H1 (cell line): ENCODE data around the gene SLC26A9. TPM values are rescaled to one million over a fixed set of nuclear protein-coding genes. Genes with fewer than 3 reads are reported as not detected.

ENCODE experiments used
- CTCF ChIA-PET: fragments of 300-600 bp; sonication (Branson Sonifier 250); formaldehyde crosslinking; loops from one replicate; lab custom pipeline; 2021; ENCODE audit not compliant: partially characterized antibody; lab: Charles Lee
- POLR2A ChIA-PET: fragments of 300-600 bp; sonication (Branson Sonifier 250); formaldehyde crosslinking; loops from one replicate; lab custom pipeline; 2021; ENCODE audit warnings: inconsistent platforms; ENCODE audit not compliant: partially characterized antibody; lab: Charles Lee
- DNase-seq, 2 experiments: peaks; one replicate each; pipeline versions ENCODE4 v3.0.0 to v3.0.0-alpha.2; 2010 to 2022; ENCODE audit warnings: low spot score in 2 of 2, low read depth in 1 of 2, mixed read lengths in 1 of 2
- FAIRE-seq: peaks from 2 replicates; lab custom pipeline; 2011; peaks lifted over from hg19 to GRCh38; lab: Jason Lieb, UNC
- H2AFZ ChIP-seq: 2 replicates; pipeline ENCODE4 v1.8.1; 2012; ENCODE audit warnings: low read length, inconsistent platforms
- H2AK5ac ChIP-seq: 2 replicates; pipeline ENCODE4 v1.6.1; 2013; ENCODE audit warnings: low read depth, low read length
- H2BK120ac ChIP-seq: replicated peaks from 2 replicates; pipeline ENCODE3; 2013; ENCODE audit warnings: low read depth, low read length, inconsistent platforms
- H2BK12ac ChIP-seq: 2 replicates; pipeline ENCODE4 v1.6.1; 2013; ENCODE audit warnings: low read depth, low read length
- H2BK15ac ChIP-seq: 2 replicates; pipeline ENCODE4 v1.6.1; 2013; ENCODE audit warnings: low read length
- H2BK20ac ChIP-seq: 2 replicates; pipeline ENCODE4 v1.6.1; 2013; ENCODE audit warnings: low read length
- H2BK5ac ChIP-seq: 2 replicates; pipeline ENCODE4 v1.6.1; 2013; ENCODE audit warnings: low read depth, low read length
- H3K14ac ChIP-seq: 2 replicates; pipeline ENCODE4 v1.6.1; 2013; ENCODE audit warnings: inconsistent platforms; ENCODE audit not compliant: insufficient read length
- H3K18ac ChIP-seq: 2 replicates; pipeline ENCODE4 v1.6.1; 2013; ENCODE audit warnings: low read length; ENCODE audit errors: extremely low read depth
- H3K23ac ChIP-seq: 2 replicates; pipeline ENCODE4 v1.6.1; 2013; ENCODE audit warnings: inconsistent platforms; ENCODE audit not compliant: insufficient read length
- H3K23me2 ChIP-seq: 2 replicates; pipeline ENCODE4 v1.6.1; 2013; ENCODE audit warnings: low read depth, low read length
- H3K27ac ChIP-seq: 2 replicates; pipeline ENCODE4 v1.6.1; 2011; ENCODE audit warnings: low read depth, low read length, inconsistent platforms
- H3K27me3 ChIP-seq, 4 experiments: replicated peaks in 1 of 4; 1 replicate in 1 of 4; 2 replicates in 3 of 4; pipeline versions ENCODE4 v1.6.1 to v1.8.1; 2011 to 2013; ENCODE audit warnings: low read length in 3 of 4, mild to moderate bottlenecking in 3 of 4, inconsistent platforms in 2 of 4, mixed read lengths in 2 of 4, moderate library complexity in 1 of 4; ENCODE audit not compliant: control insufficient read depth in 3 of 4, insufficient read depth in 3 of 4; ENCODE audit errors: extremely low read depth in 1 of 4
- H3K36me3 ChIP-seq, 4 experiments: 2 replicates each; pipeline versions ENCODE4 v1.6.1 to v1.8.1; 2011 to 2013; ENCODE audit warnings: mild to moderate bottlenecking in 4 of 4, low read length in 3 of 4, moderate library complexity in 2 of 4, control low read depth in 1 of 4, inconsistent platforms in 1 of 4; ENCODE audit not compliant: insufficient read depth in 4 of 4, control insufficient read depth in 2 of 4
- H3K4ac ChIP-seq: replicated peaks from 2 replicates; pipeline ENCODE3; 2013; ENCODE audit warnings: low read length, low read depth, mixed read lengths, inconsistent platforms; ENCODE audit not compliant: insufficient read length
- H3K4me1 ChIP-seq, 4 experiments: replicated peaks in 1 of 4; 1 replicate in 1 of 4; 2 replicates in 3 of 4; pipeline versions ENCODE4 v1.6.1 to v1.8.1; 2011 to 2013; ENCODE audit warnings: low read length in 3 of 4, inconsistent platforms in 2 of 4, mixed read lengths in 1 of 4; ENCODE audit not compliant: insufficient read depth in 4 of 4, control insufficient read depth in 3 of 4
- H3K4me2 ChIP-seq, 2 experiments: 2 replicates each; pipeline versions ENCODE4 v1.6.1 to v1.8.1; 2011 to 2013; ENCODE audit warnings: low read depth in 2 of 2, low read length in 2 of 2, control low read depth in 1 of 2, inconsistent platforms in 1 of 2, mild to moderate bottlenecking in 1 of 2; ENCODE audit not compliant: insufficient read depth in 1 of 2
- H3K4me3 ChIP-seq, 4 experiments: fragments of 200-600, 300-600 bp in 1 of 4; sonication (generic), shearing (Covaris generic), sonication (Bioruptor Twin) in 1 of 4; 2 replicates each; pipeline versions ENCODE4 v1.5.1 to v1.8.1; 2011 to 2016; ENCODE audit warnings: low read length in 4 of 4, low read depth in 3 of 4, control low read depth in 2 of 4, inconsistent platforms in 2 of 4, mild to moderate bottlenecking in 2 of 4, mixed read lengths in 1 of 4, moderate library complexity in 1 of 4; ENCODE audit not compliant: insufficient read depth in 2 of 4; ENCODE audit errors: extremely low read depth in 1 of 4
- H3K56ac ChIP-seq: replicated peaks from 2 replicates; pipeline ENCODE3; 2013; ENCODE audit warnings: low read depth, mild to moderate bottlenecking, mixed read lengths, low read length, inconsistent platforms; ENCODE audit not compliant: insufficient read length
- H3K79me1 ChIP-seq: 2 replicates; pipeline ENCODE4 v1.6.1; 2013; ENCODE audit warnings: low read depth, low read length, control low read depth
- H3K79me2 ChIP-seq, 2 experiments: 2 replicates each; pipeline versions ENCODE4 v1.6.1 to v1.8.1; 2012 to 2013; ENCODE audit warnings: low read length in 2 of 2, mild to moderate bottlenecking in 2 of 2, inconsistent platforms in 1 of 2; ENCODE audit not compliant: insufficient read depth in 2 of 2, control insufficient read depth in 1 of 2
- H3K9ac ChIP-seq, 4 experiments: replicated peaks in 1 of 4; 1 replicate in 1 of 4; 2 replicates in 3 of 4; pipeline versions ENCODE4 v1.6.1 to v1.8.1; 2011 to 2013; ENCODE audit warnings: low read depth in 3 of 4, low read length in 3 of 4, control low read depth in 2 of 4, mild to moderate bottlenecking in 2 of 4, moderate library complexity in 2 of 4, inconsistent platforms in 1 of 4; ENCODE audit errors: extremely low read depth in 1 of 4
- H3K9me3 ChIP-seq, 2 experiments: 2 replicates each; pipeline versions ENCODE4 v1.6.1 to v1.8.1; 2012 to 2013; ENCODE audit warnings: mild to moderate bottlenecking in 2 of 2, moderate library complexity in 2 of 2, control low read depth in 1 of 2, inconsistent platforms in 1 of 2, low read depth in 1 of 2, low read length in 1 of 2, mixed read lengths in 1 of 2; ENCODE audit not compliant: insufficient read depth in 2 of 2
- H4K20me1 ChIP-seq, 2 experiments: replicated peaks in 1 of 2; 2 replicates each; pipeline versions ENCODE3 to v1.8.1; 2011 to 2013; ENCODE audit warnings: inconsistent platforms in 2 of 2, low read length in 2 of 2, mild to moderate bottlenecking in 1 of 2; ENCODE audit not compliant: insufficient read depth in 2 of 2, control insufficient read depth in 1 of 2
- H4K5ac ChIP-seq: 2 replicates; pipeline ENCODE4 v1.6.1; 2013; ENCODE audit warnings: low read length, low read depth, mixed read lengths, inconsistent platforms; ENCODE audit not compliant: insufficient read length
- H4K8ac ChIP-seq: 2 replicates; pipeline ENCODE4 v1.8.0; 2013; ENCODE audit warnings: mild to moderate bottlenecking, moderate library complexity, low read length, inconsistent platforms; ENCODE audit not compliant: insufficient read depth; ENCODE audit errors: extremely low read depth
- H4K91ac ChIP-seq: replicated peaks from 2 replicates; pipeline ENCODE3; 2013; ENCODE audit warnings: low read length, mixed read lengths, inconsistent platforms; ENCODE audit not compliant: insufficient read length
- BCL11A ChIP-seq, 2 experiments: IDR thresholded peaks; one replicate each; pipeline ENCODE4 v1.6.1; 2011; ENCODE audit warnings: low read depth in 2 of 2, low read length in 2 of 2, mild to moderate bottlenecking in 2 of 2
- JUND ChIP-seq: IDR thresholded peaks from 2 replicates; pipeline ENCODE4 v1.6.1; 2011; ENCODE audit warnings: mild to moderate bottlenecking, improper control_type of control experiment, low read length
- MAFK ChIP-seq: IDR thresholded peaks from 2 replicates; pipeline ENCODE4 v1.6.1; 2012; ENCODE audit warnings: low read depth, mild to moderate bottlenecking, improper control_type of control experiment, low read length
- NRF1 ChIP-seq: IDR thresholded peaks from 2 replicates; pipeline ENCODE4 v1.6.1; 2011; ENCODE audit warnings: mild to moderate bottlenecking, low read depth, low read length, improper control_type of control experiment
- POU5F1 ChIP-seq: IDR thresholded peaks from 2 replicates; pipeline ENCODE4 v1.6.1; 2011; ENCODE audit warnings: low read depth, mild to moderate bottlenecking, low read length, moderate library complexity
- SIX5 ChIP-seq: IDR thresholded peaks from 2 replicates; pipeline ENCODE4 v1.6.1; 2011; ENCODE audit warnings: mild to moderate bottlenecking, low read depth, low read length
- TAF1 ChIP-seq: IDR thresholded peaks from 2 replicates; pipeline ENCODE4 v1.6.1; 2011; ENCODE audit warnings: mild to moderate bottlenecking, low read depth, low read length
- TEAD4 ChIP-seq: IDR thresholded peaks from 2 replicates; pipeline ENCODE4 v1.6.1; 2012; ENCODE audit warnings: low read depth, low read length, inconsistent platforms, mixed read lengths
- USF2 ChIP-seq: IDR thresholded peaks from 2 replicates; pipeline ENCODE4 v1.6.1; 2011; ENCODE audit warnings: low read length, improper control_type of control experiment
- YY1 ChIP-seq: IDR thresholded peaks from 2 replicates; pipeline ENCODE4 v1.6.1; 2011; ENCODE audit warnings: low read depth, mild to moderate bottlenecking, low read length
- WGBS, 2 experiments: shearing (Covaris generic) in 1 of 2; methylation state at CpG; one replicate each; pipeline versions ENCODE4 v1.1.6 to v1.1.7; 2013 to 2015; ENCODE audit warnings: low lambda C conversion rate in 2 of 2, mixed read lengths in 2 of 2, inconsistent platforms in 1 of 2, low coverage in 1 of 2, missing lambda C conversion rate in 1 of 2; ENCODE audit not compliant: insufficient replicate concordance in 2 of 2, insufficient coverage in 1 of 2, insufficient read length in 1 of 2; ENCODE audit errors: extremely low coverage in 1 of 2, missing lambda C conversion rate in 1 of 2; 5-methylcytosine and 5-hydroxymethylcytosine counted together
- polyA plus RNA-seq, 7 experiments: library from polyadenylated mRNA; depleted of rRNA in 3 of 7; stranded (reverse) in 5 of 7; unstranded in 2 of 7; fragments of >200 nt in 5 of 7; fragments of 200-250 nt in 2 of 7; gene quantifications; 1 replicate in 5 of 7; 2 replicates in 1 of 7; 4 replicates in 1 of 7; pipeline versions ENCODE4 v1.2.1 to v1.2.3, GENCODE V29; 2011 to 2013; ENCODE audit warnings: missing spikeins in 2 of 7, mixed read lengths in 2 of 7
- total RNA-seq: library from RNA; stranded (reverse); fragmentation: NEBNext Ultra II Directional; extraction: Animal tissue kit (Norgen Biotek cat#: 25700); gene quantifications from 2 replicates; pipeline ENCODE4 v1.2.1, GENCODE V29; 2021

Gene SLC26A9
- total and polyA plus RNA-seq, 2 of the 8 experiments (the other 6 are each of a cell fraction or from before 2014, with no cell fraction given) = not detected

GRCh38 chr1:205920861-205921569 is 22.2 kb downstream of the SLC26A9 start:
- Histone ChIP-seq H3K4me2 (no peak overlapping the region), H3K56ac (no peak overlapping the region), H3K23me2 (no peaks in the 10 kb centered on the region), H3K9me3 (no peaks in the 10 kb centered on the region), H2AFZ (no peak overlapping the region), H4K91ac (no peak overlapping the region), H3K18ac (no peak overlapping the region), H3K14ac (no peak overlapping the region), H3K27ac (no peak overlapping the region), H3K79me2 (no peaks in the 10 kb centered on the region), H2BK5ac (no peak overlapping the region), H3K36me3 (no peaks in the 10 kb centered on the region), H2BK12ac (no peak overlapping the region), H3K23ac (no peak overlapping the region), H3K4ac (no peak overlapping the region), H3K4me1 (peaks cover 0 to 1% (median 0%) of the 10 kb centered on the region in 4 experiments; a peak in 1 of 7 replicates), H2BK120ac (no peak overlapping the region), H3K27me3 (no peaks in the 10 kb centered on the region), H2BK20ac (no peak overlapping the region), H4K20me1 (no peaks in the 10 kb centered on the region), H4K8ac (no peak overlapping the region; the same call in 1 of the 2 replicates), H2AK5ac (no peak overlapping the region), H3K9ac (no peak overlapping the region), H3K79me1 (no peaks in the 10 kb centered on the region), H2BK15ac (no peak overlapping the region), H3K4me3 (no peak overlapping the region), H4K5ac (no peak overlapping the region)
- ChIA-PET POLR2A (interaction anchor here (0.6 to 1.0 kb wide), 2 partner anchors 96 to 129 kb away, joined by 3 read pairs; no protein-coding TSS in a partner anchor), CTCF (interaction anchor here (0.6 to 14.5 kb wide), 18 partner anchors 7 to 263 kb away, joined by 3 to 394 read pairs (median 5); partner anchors contain the start of gene SLC26A9)
- TF ChIP-seq BCL11A (IDR thresholded peaks at IDR 0.05; ENCODE audit: low read depth in 2 of 2, low read length in 2 of 2) = no peak
- no peak for TF ChIP-seq TAF1
- TF ChIP-seq TEAD4 = no peak
- no peak for TF ChIP-seq MAFK
- TF ChIP-seq NRF1 = no peak
- TF ChIP-seq JUND = no peak
- TF ChIP-seq POU5F1 = no peak
- TF ChIP-seq YY1 = no peak
- TF ChIP-seq USF2 = no peak
- TF ChIP-seq SIX5 = no peak
- no peak for DNase-seq
- FAIRE-seq = no peak
- WGBS, 2 experiments = 71% methylated on average over 13 of the region's 13 CpGs; no CpG with 5 or more reads in 1 of the 2 experiments
